Upper lobe of left lung (tissue), 4 donors: Measurements from ENCODE around the gene JAK3.

Experiments
- CTCF ChIP-seq, 6 experiments: fragments of 450-650 bp in 4 of 6; fragments of 200-600 bp in 2 of 6; sonication (generic) in 2 of 6; IDR thresholded peaks; one replicate each; pipeline ENCODE4 v1.5.1; 2016 to 2019; ENCODE audit warnings: antibody characterized with exemption in 6 of 6
- POLR2A ChIP-seq, 4 donors: fragments of 450-650 bp; IDR thresholded peaks; one replicate each; pipeline ENCODE4 v1.5.1; 2016 to 2017; ENCODE audit warnings: antibody characterized with exemption in 4 of 4, mild to moderate bottlenecking in 2 of 4
- POLR2AphosphoS5 ChIP-seq, 2 donors: sonication (generic); formaldehyde crosslinking; IDR thresholded peaks; one replicate each; pipeline ENCODE4 v1.5.1; 2017; ENCODE audit warnings: antibody characterized with exemption in 2 of 2

DNA sequence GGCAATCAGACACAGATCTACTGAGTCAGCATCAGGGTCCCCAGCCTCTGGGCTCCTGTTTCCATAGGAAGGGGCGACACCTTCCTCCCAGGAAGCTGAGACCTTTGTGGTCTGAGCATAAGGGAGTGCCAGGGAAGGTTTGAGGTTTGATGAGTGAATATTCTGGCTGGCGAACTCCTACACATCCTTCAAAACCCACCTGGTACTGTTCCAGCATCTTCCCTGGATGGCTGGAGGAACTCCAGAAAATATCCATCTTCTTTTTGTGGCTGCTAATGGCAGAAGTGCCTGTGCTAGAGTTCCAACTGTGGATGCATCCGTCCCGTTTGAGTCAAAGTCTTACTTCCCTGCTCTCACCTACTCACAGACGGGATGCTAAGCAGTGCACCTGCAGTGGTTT lies 35.7 kb downstream of the JAK3 start:
- no peak for TF ChIP-seq POLR2A (IDR thresholded peaks at IDR 0.05)
- no peak for TF ChIP-seq POLR2AphosphoS5 (IDR thresholded peaks at IDR 0.05)
- TF ChIP-seq CTCF (IDR thresholded peaks at IDR 0.05) = no peak
